K562 (cell line): Measurements from ENCODE around the gene BRD4. TPM values are rescaled to one million over a fixed set of nuclear protein-coding genes. Genes with fewer than 3 reads are reported as not detected.

Source experiments
- ATF7 ChIP-seq: fragments of 450-650 bp; IDR thresholded peaks from 2 replicates; pipeline ENCODE4 v1.7.1; 2014; ENCODE audit warnings: mild to moderate bottlenecking, moderate library complexity
- CAMTA2 ChIP-seq: fragments of 250-450 bp; sonication (Bioruptor Pico); conservative IDR thresholded peaks from 2 replicates; pipeline ENCODE4 v1.5.1; 2022
- CBX1 ChIP-seq: sonication (generic); IDR thresholded peaks from 2 replicates; pipeline ENCODE4 v1.6.1; 2016; ENCODE audit warnings: antibody characterized with exemption, low read depth, mild to moderate bottlenecking
- CXXC5 ChIP-seq: fragments of 250-450 bp; sonication (Bioruptor Pico); IDR thresholded peaks from 2 replicates; pipeline ENCODE4 v1.8.0; 2022; ENCODE audit warnings: inconsistent platforms, mild to moderate bottlenecking, moderate library complexity
- ELF2 ChIP-seq: fragments of 250-450 bp; sonication (Bioruptor Pico); IDR thresholded peaks from 2 replicates; pipeline ENCODE4 v1.5.0; 2021; ENCODE audit warnings: mild to moderate bottlenecking
- ERF ChIP-seq: fragments of 450-650 bp; formaldehyde crosslinking; IDR thresholded peaks from 2 replicates; pipeline ENCODE4 v1.4.0; 2020; ENCODE audit warnings: mild to moderate bottlenecking, mixed read lengths
- FOXA3 ChIP-seq, 2 experiments: fragments of 450-650 bp in 1 of 2; sonication (generic) in 1 of 2; formaldehyde crosslinking; IDR thresholded peaks in 1 of 2; conservative IDR thresholded peaks in 1 of 2; 2 replicates each; pipeline versions ENCODE4 v1.4.0 to v1.8.0; 2020 to 2022; ENCODE audit warnings: mild to moderate bottlenecking in 2 of 2, missing genetic modification reagents in 1 of 2
- FOXP1 ChIP-seq: sonication (generic); formaldehyde crosslinking; IDR thresholded peaks from 2 replicates; pipeline ENCODE4 v1.8.0; 2022; ENCODE audit warnings: mild to moderate bottlenecking, missing genetic modification reagents
- GTF2F1 ChIP-seq: IDR thresholded peaks from 2 replicates; pipeline ENCODE4 v1.6.1; 2011; ENCODE audit warnings: low read depth, low read length, improper control_type of control experiment
- HMG20A ChIP-seq: fragments of 450-650 bp; formaldehyde crosslinking; conservative IDR thresholded peaks from 2 replicates; pipeline ENCODE4 v1.4.0; 2020; ENCODE audit warnings: mild to moderate bottlenecking, mixed read lengths
- NONO ChIP-seq, 2 experiments: fragments of 200-400 bp in 1 of 2; fragments of 450-650 bp in 1 of 2; formaldehyde crosslinking in 1 of 2; IDR thresholded peaks; 2 replicates each; pipeline ENCODE4 v1.6.1; 2017; ENCODE audit warnings: low read depth in 2 of 2, mild to moderate bottlenecking in 2 of 2, moderate library complexity in 2 of 2, low read length in 1 of 2
- POLR2AphosphoS2 ChIP-seq: IDR thresholded peaks from 2 replicates; pipeline ENCODE4 v1.6.1; 2012; ENCODE audit warnings: low read length, improper control_type of control experiment
- SIN3B ChIP-seq: fragments of 450-650 bp; IDR thresholded peaks from 2 replicates; pipeline ENCODE4 v1.6.1; 2017; ENCODE audit warnings: low read depth, mild to moderate bottlenecking, moderate library complexity
- YY1 ChIP-seq, 3 experiments: IDR thresholded peaks; 2 replicates each; pipeline ENCODE4 v1.6.1; 2011; ENCODE audit warnings: low read length in 2 of 3, mild to moderate bottlenecking in 2 of 3, moderate library complexity in 2 of 3, borderline replicate concordance in 1 of 3, control low read depth in 1 of 3, low read depth in 1 of 3; ENCODE audit not compliant: insufficient read depth in 3 of 3, insufficient replicate concordance in 2 of 3, control insufficient read depth in 1 of 3, insufficient read length in 1 of 3; ENCODE audit errors: extremely low read depth in 1 of 3
- ZBED1 ChIP-seq: IDR thresholded peaks from 2 replicates; pipeline ENCODE4 v1.6.1; 2014
- ZC3H4 ChIP-seq: sonication (generic); formaldehyde crosslinking; IDR thresholded peaks from 2 replicates; pipeline ENCODE4 v1.9.0; 2021; ENCODE audit warnings: missing genetic modification reagents, borderline replicate concordance
- ZNF311 ChIP-seq: fragments of 250-450 bp; sonication (Bioruptor Pico); IDR thresholded peaks from 2 replicates; pipeline ENCODE4 v1.4.0; 2020; ENCODE audit warnings: mild to moderate bottlenecking, moderate library complexity
- polyA plus RNA-seq, 8 experiments: library from polyadenylated mRNA; depleted of rRNA in 4 of 8; stranded (reverse) in 5 of 8; unstranded in 3 of 8; fragments of >200 nt; fragmentation: Nextera tagmentation in 2 of 8; fragmentation: Illumina TruSeq in 1 of 8; extraction: Ambion mirVana in 2 of 8; extraction: Trizol in 1 of 8; gene quantifications; 2 replicates each; pipeline versions ENCODE4 v1.2.1 to v1.2.3, GENCODE V29; 2011 to 2014; ENCODE audit warnings: inconsistent platforms in 1 of 8, missing spikeins in 1 of 8
- total RNA-seq, 7 experiments: library from RNA; depleted of rRNA in 6 of 7; stranded (reverse); fragments of >200 nt in 6 of 7; fragmentation: Illumina TruSeq in 2 of 7; extraction: Trizol in 2 of 7; gene quantifications; 2 replicates each; pipeline versions ENCODE4 v1.2.1 to v1.2.3, GENCODE V29; 2011 to 2021; ENCODE audit warnings: low replicate concordance in 1 of 7
- TF ChIP-seq, protein P1 (sequence below): fragments of 450-650 bp; formaldehyde crosslinking; IDR thresholded peaks from 2 replicates; pipeline ENCODE4 v1.4.0; 2022; ENCODE audit warnings: missing genetic modification characterization
- TF ChIP-seq, protein P2 (sequence below): fragments of 250-450 bp; sonication (Bioruptor Pico); IDR thresholded peaks from 2 replicates; pipeline ENCODE4 v1.4.0; 2020

Gene BRD4
- total and polyA plus RNA-seq, 9 of the 15 experiments (the other 6 are each of a cell fraction or from before 2014, with no cell fraction given): 1.8 to 105 (median 15.6) TPM

DNA sequence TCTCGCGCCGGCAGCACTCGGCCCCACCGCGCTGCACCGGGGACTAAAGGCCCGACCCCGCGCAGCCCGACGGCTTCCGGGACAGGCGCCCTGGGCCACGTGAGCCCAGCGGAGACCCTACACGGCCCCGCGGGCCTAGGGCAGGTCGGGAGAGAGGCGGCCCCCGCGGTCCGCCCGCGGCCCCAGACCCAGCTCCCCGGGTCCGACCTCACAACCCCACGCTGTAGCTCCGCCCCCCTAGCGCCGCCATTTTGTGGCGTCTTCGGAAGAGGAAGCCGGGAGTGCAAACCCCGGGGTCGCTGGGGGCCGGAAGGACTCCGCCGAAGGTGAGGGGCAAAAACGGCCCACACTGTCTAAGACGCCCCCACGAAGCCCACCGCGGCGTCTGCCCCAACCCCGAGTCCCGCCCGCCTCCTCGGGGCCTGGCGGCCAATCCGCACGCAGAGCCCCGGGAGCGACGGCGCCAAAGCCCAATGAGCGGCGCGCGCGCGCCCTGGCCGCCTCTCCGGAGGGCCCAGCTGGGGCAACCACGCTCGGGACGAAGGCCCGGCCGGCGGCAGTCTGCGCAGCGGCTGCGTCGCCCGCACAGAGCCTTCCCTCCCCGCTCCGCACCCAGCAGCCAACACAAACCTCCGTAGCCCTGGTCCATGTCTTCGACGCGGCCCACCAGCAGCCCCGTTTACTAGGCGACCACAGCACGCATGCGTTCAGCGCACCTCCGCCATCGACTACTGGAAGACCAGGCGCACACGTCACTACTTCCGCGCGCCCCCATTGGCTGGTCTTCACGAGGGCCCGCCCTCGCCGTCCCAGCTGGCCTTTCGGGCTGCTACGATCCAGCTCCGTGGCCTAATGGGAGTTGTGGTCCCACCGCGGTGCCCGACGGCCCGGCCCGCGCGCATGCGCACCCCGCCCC lies 47.0 kb upstream of the BRD4 start, which contains the start of gene AKAP8 (continued):
- TF ChIP-seq ELF2 (peak; percentile 22; the same call in 1 of the 2 replicates), FOXA3 (CRISPR knock-in tag; conservative IDR thresholded peaks at IDR 0.05 in 1 of 2, IDR thresholded peaks at IDR 0.05 in 1 of 2) (0 out of 4 replicates have a peak, but pooled peaks of 1 of the 2 experiments have one; percentile 49), HMG20A (CRISPR knock-in tag) (no peak), ATF7 (peak; percentile 74), ZC3H4 (CRISPR knock-in tag) (no peak), CBX1 (peak; percentile 50; the same call in 1 of the 2 replicates), FOXP1 (CRISPR knock-in tag) (peak; percentile 56), ZNF311 (CRISPR knock-in tag) (no peak), NONO (IDR thresholded peaks at IDR 0.05; ENCODE audit: low read depth in 2 of 2, low read length in 1 of 2) (peak; percentile 41 to 71; a peak in 2 of 4 replicates), SIN3B (peak; percentile 61), ERF (peak; percentile 87), GTF2F1 (0 out of 2 replicates have a peak, but pooled peaks have one; percentile 36), CXXC5 (CRISPR knock-in tag) (peak; percentile 59; the same call in 1 of the 2 replicates), YY1 (IDR thresholded peaks at IDR 0.05; ENCODE audit: borderline replicate concordance in 1 of 3, control insufficient read depth in 1 of 3, extremely low read depth in 1 of 3, insufficient read depth in 3 of 3, insufficient read length in 1 of 3, insufficient replicate concordance in 2 of 3, low read depth in 1 of 3, low read length in 2 of 3) (peak; percentile 81 to 97 (median 95)), POLR2AphosphoS2 (peak; percentile 99), CAMTA2 (CRISPR knock-in tag) (peak; percentile 92), ZBED1 (peak; percentile 28; the same call in 1 of the 2 replicates)
- TF ChIP-seq, protein P1, sequence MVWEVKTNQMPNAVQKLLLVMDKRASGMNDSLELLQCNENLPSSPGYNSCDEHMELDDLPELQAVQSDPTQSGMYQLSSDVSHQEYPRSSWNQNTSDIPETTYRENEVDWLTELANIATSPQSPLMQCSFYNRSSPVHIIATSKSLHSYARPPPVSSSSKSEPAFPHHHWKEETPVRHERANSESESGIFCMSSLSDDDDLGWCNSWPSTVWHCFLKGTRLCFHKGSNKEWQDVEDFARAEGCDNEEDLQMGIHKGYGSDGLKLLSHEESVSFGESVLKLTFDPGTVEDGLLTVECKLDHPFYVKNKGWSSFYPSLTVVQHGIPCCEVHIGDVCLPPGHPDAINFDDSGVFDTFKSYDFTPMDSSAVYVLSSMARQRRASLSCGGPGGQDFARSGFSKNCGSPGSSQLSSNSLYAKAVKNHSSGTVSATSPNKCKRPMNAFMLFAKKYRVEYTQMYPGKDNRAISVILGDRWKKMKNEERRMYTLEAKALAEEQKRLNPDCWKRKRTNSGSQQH: 0 out of 2 replicates have a peak, but pooled peaks have one; percentile 44
- TF ChIP-seq, protein P2, sequence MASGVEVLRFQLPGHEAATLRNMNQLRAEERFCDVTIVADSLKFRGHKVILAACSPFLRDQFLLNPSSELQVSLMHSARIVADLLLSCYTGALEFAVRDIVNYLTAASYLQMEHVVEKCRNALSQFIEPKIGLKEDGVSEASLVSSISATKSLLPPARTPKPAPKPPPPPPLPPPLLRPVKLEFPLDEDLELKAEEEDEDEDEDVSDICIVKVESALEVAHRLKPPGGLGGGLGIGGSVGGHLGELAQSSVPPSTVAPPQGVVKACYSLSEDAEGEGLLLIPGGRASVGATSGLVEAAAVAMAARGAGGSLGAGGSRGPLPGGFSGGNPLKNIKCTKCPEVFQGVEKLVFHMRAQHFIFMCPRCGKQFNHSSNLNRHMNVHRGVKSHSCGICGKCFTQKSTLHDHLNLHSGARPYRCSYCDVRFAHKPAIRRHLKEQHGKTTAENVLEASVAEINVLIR (CRISPR knock-in tag): peak; percentile 84
